Pulmonary artery endothelial cell (primary cell): ENCODE data around the gene CDON. TPM values are rescaled to one million over a fixed set of nuclear protein-coding genes. Genes with fewer than 3 reads are reported as not detected.
"Not testable (repeated sequence)": the region's sequence is repeated elsewhere in the genome, so short reads cannot be mapped to it uniquely, and the experiment has no call there.

Source experiments
- DNase-seq: peaks from one replicate; pipeline ENCODE4 v3.0.0-alpha.2; 2011; ENCODE audit warnings: low read depth, low spot score
- total RNA-seq: library from RNA; depleted of rRNA; stranded (reverse); fragments of >200 nt; gene quantifications from 2 replicates; pipeline ENCODE4 v1.2.3, GENCODE V29; 2014

CDON gene
- total RNA-seq, 1 donor from 2014 or later = 1.4 TPM

GRCh38 chr11:125998267-125998666, 64.4 kb downstream of the CDON start:
- no peak for DNase-seq

GRCh38 chr11:125995313-125995712, 67.4 kb downstream of the CDON start:
- DNase-seq = no peak

GRCh38 chr11:125994509-125994908, 68.2 kb downstream of the CDON start:
- DNase-seq = no peak

GRCh38 chr11:125992893-125993292, 69.8 kb downstream of the CDON start:
- DNase-seq = no peak

GRCh38 chr11:125990244-125990643, 72.4 kb downstream of the CDON start:
- no peak for DNase-seq

GRCh38 chr11:125987066-125987641, 75.5 kb downstream of the CDON start:
- DNase-seq = no peak

- not testable (repeated sequence) for DNase-seq
These were observed 76.7 kb downstream of the CDON start for GRCh38 chr11:125985956-125986355.

- no peak for DNase-seq
These were observed 80.3 kb downstream of the CDON start for GRCh38 chr11:125982348-125982730.

GRCh38 chr11:125980436-125980835, 82.2 kb downstream of the CDON start:
- DNase-seq = no peak

GRCh38 chr11:125979511-125979910, 83.2 kb downstream of the CDON start:
- DNase-seq = no peak

- DNase-seq = no peak
These were observed 83.8 kb downstream of the CDON start for GRCh38 chr11:125978778-125979407.

GRCh38 chr11:125978181-125978716, 84.4 kb downstream of the CDON start:
- DNase-seq = no peak

GRCh38 chr11:125977333-125977732, 85.3 kb downstream of the CDON start:
- no peak for DNase-seq

- DNase-seq = no peak
These were observed 86.5 kb downstream of the CDON start for GRCh38 chr11:125976156-125976555.

GRCh38 chr11:125975634-125976033, 87.0 kb downstream of the CDON start:
- no peak for DNase-seq

- DNase-seq = no peak
These were observed 88.4 kb downstream of the CDON start for GRCh38 chr11:125974284-125974683.

- no peak for DNase-seq
These were observed 91.0 kb downstream of the CDON start for GRCh38 chr11:125971618-125972017.

GRCh38 chr11:125968354-125968753, 94.3 kb downstream of the CDON start:
- no peak for DNase-seq

- no peak for DNase-seq
These were observed 95.2 kb downstream of the CDON start for GRCh38 chr11:125967515-125967914.

GRCh38 chr11:125960771-125961170, 101.9 kb downstream of the CDON start:
- no peak for DNase-seq

- no peak for DNase-seq
These were observed 102.7 kb downstream of the CDON start for GRCh38 chr11:125959931-125960330.

- DNase-seq = no peak
These were observed 103.2 kb downstream of the CDON start for GRCh38 chr11:125959511-125959910.

GRCh38 chr11:125958872-125959400, 103.7 kb downstream of the CDON start:
- no peak for DNase-seq
